GM12878 (cell line): ENCODE results near the gene SLC35F6. TPM values are rescaled to one million over a fixed set of nuclear protein-coding genes. Genes with fewer than 3 reads are reported as not detected.

ENCODE experiments used
- ATAC-seq: fragments of 200-7000 bp; cut with Tn5 transposase; 3 replicates; pipeline ENCODE4 v1.9.1; 2020; ENCODE audit warnings: mild to moderate bottlenecking, moderate library complexity
- BruUV-seq: library from RNA; stranded (reverse); fragments of 400-500 nt; replicated peaks from 2 replicates; lab custom pipeline; 2021; lab: Mats Ljungman, UMichigan
- CTCF ChIA-PET: fragments of 300-600 bp; sonication (Branson Sonifier 250); formaldehyde crosslinking; extraction: SDS; loops from one replicate; lab custom pipeline; 2021; ENCODE audit warnings: inconsistent platforms; lab: Yijun Ruan, JAX
- POLR2A ChIA-PET: fragments of 350-600 bp; formaldehyde crosslinking; extraction: SDS; loops from one replicate; lab custom pipeline; 2021; ENCODE audit warnings: inconsistent platforms; lab: Charles Lee
- RAD21 ChIA-PET: fragments of 300-600 bp; sonication (Branson Sonifier 250); formaldehyde crosslinking; loops from one replicate; lab custom pipeline; 2023; ENCODE audit warnings: antibody characterized with exemption; ENCODE audit not compliant: unreplicated experiment; lab: Charles Lee
- SMC1A ChIA-PET: fragments of 300-600 bp; sonication (Branson Sonifier 250); formaldehyde crosslinking; loops from one replicate; lab custom pipeline; 2023; ENCODE audit not compliant: unreplicated experiment, uncharacterized antibody; lab: Charles Lee
- DNase-seq: peaks from one replicate; pipeline ENCODE4 v3.0.0-alpha.2; 2011; ENCODE audit warnings: low read depth, low spot score
- FAIRE-seq: peaks from 3 replicates; lab custom pipeline; 2011; peaks lifted over from hg19 to GRCh38; lab: Jason Lieb, UNC
- H2AFZ ChIP-seq: 2 replicates; pipeline ENCODE4 v1.6.0; 2011; ENCODE audit warnings: low read depth, low read length, control low read depth; ENCODE audit not compliant: control insufficient read depth
- H3K27ac ChIP-seq: 2 replicates; pipeline ENCODE4 v1.5.1; 2011; ENCODE audit warnings: control low read depth; ENCODE audit not compliant: control insufficient read depth, insufficient read depth
- H3K27me3 ChIP-seq, 2 experiments: replicated peaks in 1 of 2; 2 replicates each; pipeline versions ENCODE4 v1.6.0 to v1.6.1; 2011; ENCODE audit warnings: low read length in 1 of 2; ENCODE audit not compliant: control insufficient read depth in 2 of 2, insufficient read depth in 2 of 2
- H3K36me3 ChIP-seq, 2 experiments: 2 replicates each; pipeline ENCODE4 v1.5.1; 2011; ENCODE audit warnings: low read length in 1 of 2; ENCODE audit not compliant: control insufficient read depth in 2 of 2, insufficient read depth in 2 of 2
- H3K4me1 ChIP-seq: 2 replicates; pipeline ENCODE4 v1.6.1; 2011; ENCODE audit warnings: mild to moderate bottlenecking, low read length, moderate library complexity, mixed read lengths; ENCODE audit not compliant: control insufficient read depth, insufficient read depth
- H3K4me2 ChIP-seq: 2 replicates; pipeline ENCODE4 v1.6.0; 2011; ENCODE audit warnings: control low read depth; ENCODE audit not compliant: control insufficient read depth, insufficient read depth
- H3K4me3 ChIP-seq: fragments of 200-600 bp; sonication (generic); 2 replicates; pipeline ENCODE4 v1.5.1; 2016
- H3K79me2 ChIP-seq: 2 replicates; pipeline ENCODE4 v1.6.0; 2011; ENCODE audit warnings: low read length; ENCODE audit not compliant: control insufficient read depth, insufficient read depth
- H3K9ac ChIP-seq: 2 replicates; pipeline ENCODE4 v1.8.0; 2011; ENCODE audit warnings: low read length, control low read depth, mixed read lengths; ENCODE audit not compliant: control insufficient read depth, insufficient read depth
- H3K9me3 ChIP-seq: replicated peaks from 3 replicates; pipeline ENCODE4 v1.5.1; 2011; ENCODE audit warnings: mild to moderate bottlenecking, low read length; ENCODE audit not compliant: control insufficient read depth, insufficient read depth
- H4K20me1 ChIP-seq: 2 replicates; pipeline ENCODE4 v1.6.0; 2011; ENCODE audit not compliant: control insufficient read depth, insufficient read depth
- CREB1 ChIP-seq: IDR thresholded peaks from 2 replicates; pipeline ENCODE4 v1.6.1; 2012; ENCODE audit warnings: low read depth, mild to moderate bottlenecking, inconsistent platforms
- HDGF ChIP-seq: fragments of 450-650 bp; IDR thresholded peaks from 2 replicates; pipeline ENCODE4 v1.6.1; 2016; ENCODE audit warnings: antibody characterized with exemption
- NFIC ChIP-seq: IDR thresholded peaks from 2 replicates; pipeline ENCODE4 v1.6.1; 2012; ENCODE audit warnings: low read depth, mild to moderate bottlenecking, inconsistent platforms, low read length, moderate library complexity
- PAX8 ChIP-seq: fragments of 450-650 bp; IDR thresholded peaks from 2 replicates; pipeline ENCODE4 v1.6.1; 2017; ENCODE audit warnings: mild to moderate bottlenecking, moderate library complexity
- RELA ChIP-seq: fragments of 450-650 bp; IDR thresholded peaks from 2 replicates; pipeline ENCODE4 v1.8.0; 2014; ENCODE audit warnings: borderline replicate concordance; ENCODE audit not compliant: partially characterized antibody
- SREBF1 ChIP-seq: IDR thresholded peaks from 2 replicates; pipeline ENCODE4 v1.6.1; 2012; ENCODE audit warnings: mild to moderate bottlenecking, low read length
- STAT3 ChIP-seq: IDR thresholded peaks from 2 replicates; pipeline ENCODE4 v1.6.1; 2011; ENCODE audit warnings: low read depth, low read length, improper control_type of control experiment
- ZZZ3 ChIP-seq: IDR thresholded peaks from 2 replicates; pipeline ENCODE4 v1.6.1; 2011; ENCODE audit warnings: low read depth; ENCODE audit not compliant: control insufficient read depth, insufficient read length
- WGBS: methylation state at CpG from one replicate; pipeline ENCODE4 v1.1.6; 2016; ENCODE audit warnings: low lambda C conversion rate; ENCODE audit not compliant: insufficient replicate concordance, insufficient coverage; ENCODE audit errors: missing lambda C conversion rate; 5-methylcytosine and 5-hydroxymethylcytosine counted together
- in situ Hi-C: fragments of 300-500 bp; cut with MboI; formaldehyde crosslinking; loops from 9 replicates; pipeline ENCODE4 v1.14.3; 2018; ENCODE audit warnings: mixed read lengths
- intact Hi-C: fragments of 100-400 bp; cut with micrococcal nuclease; formaldehyde crosslinking; loops from one replicate; pipeline ENCODE4 v1.14.2; 2022; ENCODE audit not compliant: unreplicated experiment
- polyA plus RNA-seq, 11 experiments: library from polyadenylated mRNA; depleted of rRNA in 4 of 11; unstranded in 6 of 11; stranded (reverse) in 5 of 11; fragments of >200 nt; fragmentation: Nextera tagmentation in 4 of 11; fragmentation: Illumina TruSeq in 1 of 11; extraction: Ambion mirVana in 4 of 11; extraction: Trizol in 1 of 11; gene quantifications; 1 replicate in 1 of 11; 2 replicates in 10 of 11; pipeline versions ENCODE4 v1.2.1 to v1.2.3, GENCODE V29; 2011 to 2016; ENCODE audit warnings: inconsistent platforms in 2 of 11, missing spikeins in 2 of 11, low read depth in 1 of 11
- total RNA-seq, 4 experiments: library from RNA; depleted of rRNA in 3 of 4; stranded (reverse); fragments of >200 nt in 3 of 4; fragmentation: Illumina TruSeq in 1 of 4; extraction: Trizol in 1 of 4; gene quantifications; 2 replicates each; pipeline versions ENCODE4 v1.2.1 to v1.2.3, GENCODE V29; 2013 to 2021
- TF ChIP-seq, protein P1 (sequence below): IDR thresholded peaks from 2 replicates; pipeline ENCODE4 v1.6.1; 2012; ENCODE audit warnings: improper control_type of control experiment, low read depth, low read length; ENCODE audit not compliant: insufficient replicate concordance
- TF ChIP-seq, protein P2 (sequence below): fragments of 450-650 bp; IDR thresholded peaks from 2 replicates; pipeline ENCODE4 v1.6.1; 2017; ENCODE audit warnings: mild to moderate bottlenecking
- TF ChIP-seq, protein P3 (sequence below): IDR thresholded peaks from 2 replicates; pipeline ENCODE4 v1.6.1; 2012; ENCODE audit warnings: low read length, inconsistent platforms
- TF ChIP-seq, protein P4 (sequence below): fragments of 450-650 bp; IDR thresholded peaks from 2 replicates; pipeline ENCODE4 v1.6.1; 2017; ENCODE audit warnings: borderline replicate concordance

SLC35F6 gene
- total and polyA plus RNA-seq, 10 of the 15 experiments (the other 5 are each of a cell fraction or from before 2014, with no cell fraction given), result 4.0 to 10.5 (median 8.0) TPM

DNA sequence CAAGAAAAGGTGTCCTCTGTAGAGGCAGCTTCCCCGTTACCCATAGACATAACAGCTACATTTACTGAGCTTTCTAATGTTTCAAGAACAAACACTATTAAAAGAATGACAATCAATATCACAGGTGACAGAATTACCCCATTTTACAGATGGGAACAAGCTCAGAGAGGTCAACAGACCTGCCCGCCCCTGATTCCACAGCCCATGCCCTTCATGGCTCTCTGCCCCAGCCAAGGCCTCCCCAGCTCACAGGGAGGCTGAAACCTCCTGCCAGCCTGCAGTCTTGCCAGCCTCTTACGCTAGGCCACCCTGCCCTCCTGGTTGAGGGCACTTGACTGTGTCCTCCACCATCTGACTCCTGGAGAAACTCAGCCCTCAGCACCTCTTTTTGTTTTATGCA is 19.1 kb upstream of the SLC35F6 start (continued):
- no peak for TF ChIP-seq STAT3
- TF ChIP-seq ZZZ3, result no peak
- TF ChIP-seq CREB1, result no peak

DNA sequence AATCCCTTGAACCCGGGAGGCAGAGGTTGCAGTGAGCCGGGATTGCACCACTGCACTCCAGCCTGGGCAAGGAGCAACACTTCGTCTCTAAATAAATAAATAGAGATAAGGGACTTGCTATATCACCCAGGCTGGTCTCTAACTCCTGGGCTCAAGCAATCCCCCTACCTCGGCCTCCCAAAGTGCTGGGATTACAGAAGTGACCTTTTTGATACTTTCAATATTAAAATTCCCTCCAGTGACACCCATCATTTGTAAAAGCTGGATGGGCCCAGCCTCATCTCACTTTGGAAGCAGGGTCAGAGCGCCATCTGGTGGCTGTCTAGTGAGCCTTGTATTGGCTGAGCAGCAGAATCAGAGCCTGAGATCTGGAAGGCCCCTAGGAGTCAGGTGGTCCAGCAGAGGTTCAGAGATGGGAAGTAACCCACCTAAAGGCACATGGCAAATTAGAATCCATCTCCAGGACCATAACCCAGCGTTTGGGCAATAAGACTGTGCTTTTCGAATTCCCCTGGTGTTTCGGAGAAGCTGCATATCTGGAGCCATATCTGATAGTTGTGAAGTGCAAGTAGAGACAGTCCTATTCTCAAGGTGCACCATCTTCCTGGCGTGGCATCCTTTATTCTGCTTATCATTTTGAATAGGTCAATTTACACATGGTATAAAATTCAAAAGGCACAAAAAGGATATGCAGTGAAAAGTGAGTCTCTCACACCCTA is 18.3 kb upstream of the SLC35F6 start:
- intact Hi-C loops (loop anchor here (1.0 to 10.0 kb wide), 2 partner anchors 140 to 241 kb away; no protein-coding TSS in a partner anchor), in situ Hi-C loops (no loop called here)
- Histone ChIP-seq H3K27ac (no peak overlapping the region), H3K9ac (no peak overlapping the region), H3K4me1 (no peaks in the 10 kb centered on the region; the same call in 1 of the 2 replicates), H4K20me1 (no peaks in the 10 kb centered on the region), H3K36me3 (no peaks in the 10 kb centered on the region), H3K27me3 (no peaks in the 10 kb centered on the region), H3K79me2 (no peaks in the 10 kb centered on the region), H2AFZ (peak overlapping the region; percentile 47), H3K9me3 (no peaks in the 10 kb centered on the region), H3K4me3 (no peak overlapping the region), H3K4me2 (no peak overlapping the region)
- FAIRE-seq (peak; percentile 91), DNase-seq (no peak), ATAC-seq (peak; percentile 97)
- CTCF ChIA-PET, result interaction anchor here (0.6 to 8.5 kb wide), 20 partner anchors 10 to 243 kb away, joined by 3 to 156 read pairs (median 4); no protein-coding TSS in a partner anchor
- POLR2A ChIA-PET, result no interaction called here
- WGBS, result 21% methylated on average over 9 of the region's 9 CpGs
- SMC1A ChIA-PET, result interaction anchor here (1.1 to 6.5 kb wide), 4 partner anchors 9 to 140 kb away, joined by 3 to 53 read pairs (median 8); no protein-coding TSS in a partner anchor
- no TSS peak for BruUV-seq
- RAD21 ChIA-PET, result interaction anchor here (1.0 to 2.2 kb wide), 3 partner anchors 25 to 142 kb away, joined by 3 to 11 read pairs (median 9); no protein-coding TSS in a partner anchor
- TF ChIP-seq, protein P1, sequence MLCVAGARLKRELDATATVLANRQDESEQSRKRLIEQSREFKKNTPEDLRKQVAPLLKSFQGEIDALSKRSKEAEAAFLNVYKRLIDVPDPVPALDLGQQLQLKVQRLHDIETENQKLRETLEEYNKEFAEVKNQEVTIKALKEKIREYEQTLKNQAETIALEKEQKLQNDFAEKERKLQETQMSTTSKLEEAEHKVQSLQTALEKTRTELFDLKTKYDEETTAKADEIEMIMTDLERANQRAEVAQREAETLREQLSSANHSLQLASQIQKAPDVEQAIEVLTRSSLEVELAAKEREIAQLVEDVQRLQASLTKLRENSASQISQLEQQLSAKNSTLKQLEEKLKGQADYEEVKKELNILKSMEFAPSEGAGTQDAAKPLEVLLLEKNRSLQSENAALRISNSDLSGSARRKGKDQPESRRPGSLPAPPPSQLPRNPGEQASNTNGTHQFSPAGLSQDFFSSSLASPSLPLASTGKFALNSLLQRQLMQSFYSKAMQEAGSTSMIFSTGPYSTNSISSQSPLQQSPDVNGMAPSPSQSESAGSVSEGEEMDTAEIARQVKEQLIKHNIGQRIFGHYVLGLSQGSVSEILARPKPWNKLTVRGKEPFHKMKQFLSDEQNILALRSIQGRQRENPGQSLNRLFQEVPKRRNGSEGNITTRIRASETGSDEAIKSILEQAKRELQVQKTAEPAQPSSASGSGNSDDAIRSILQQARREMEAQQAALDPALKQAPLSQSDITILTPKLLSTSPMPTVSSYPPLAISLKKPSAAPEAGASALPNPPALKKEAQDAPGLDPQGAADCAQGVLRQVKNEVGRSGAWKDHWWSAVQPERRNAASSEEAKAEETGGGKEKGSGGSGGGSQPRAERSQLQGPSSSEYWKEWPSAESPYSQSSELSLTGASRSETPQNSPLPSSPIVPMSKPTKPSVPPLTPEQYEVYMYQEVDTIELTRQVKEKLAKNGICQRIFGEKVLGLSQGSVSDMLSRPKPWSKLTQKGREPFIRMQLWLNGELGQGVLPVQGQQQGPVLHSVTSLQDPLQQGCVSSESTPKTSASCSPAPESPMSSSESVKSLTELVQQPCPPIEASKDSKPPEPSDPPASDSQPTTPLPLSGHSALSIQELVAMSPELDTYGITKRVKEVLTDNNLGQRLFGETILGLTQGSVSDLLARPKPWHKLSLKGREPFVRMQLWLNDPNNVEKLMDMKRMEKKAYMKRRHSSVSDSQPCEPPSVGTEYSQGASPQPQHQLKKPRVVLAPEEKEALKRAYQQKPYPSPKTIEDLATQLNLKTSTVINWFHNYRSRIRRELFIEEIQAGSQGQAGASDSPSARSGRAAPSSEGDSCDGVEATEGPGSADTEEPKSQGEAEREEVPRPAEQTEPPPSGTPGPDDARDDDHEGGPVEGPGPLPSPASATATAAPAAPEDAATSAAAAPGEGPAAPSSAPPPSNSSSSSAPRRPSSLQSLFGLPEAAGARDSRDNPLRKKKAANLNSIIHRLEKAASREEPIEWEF, result no peak
- no peak for TF ChIP-seq PAX8
- TF ChIP-seq, protein P2, sequence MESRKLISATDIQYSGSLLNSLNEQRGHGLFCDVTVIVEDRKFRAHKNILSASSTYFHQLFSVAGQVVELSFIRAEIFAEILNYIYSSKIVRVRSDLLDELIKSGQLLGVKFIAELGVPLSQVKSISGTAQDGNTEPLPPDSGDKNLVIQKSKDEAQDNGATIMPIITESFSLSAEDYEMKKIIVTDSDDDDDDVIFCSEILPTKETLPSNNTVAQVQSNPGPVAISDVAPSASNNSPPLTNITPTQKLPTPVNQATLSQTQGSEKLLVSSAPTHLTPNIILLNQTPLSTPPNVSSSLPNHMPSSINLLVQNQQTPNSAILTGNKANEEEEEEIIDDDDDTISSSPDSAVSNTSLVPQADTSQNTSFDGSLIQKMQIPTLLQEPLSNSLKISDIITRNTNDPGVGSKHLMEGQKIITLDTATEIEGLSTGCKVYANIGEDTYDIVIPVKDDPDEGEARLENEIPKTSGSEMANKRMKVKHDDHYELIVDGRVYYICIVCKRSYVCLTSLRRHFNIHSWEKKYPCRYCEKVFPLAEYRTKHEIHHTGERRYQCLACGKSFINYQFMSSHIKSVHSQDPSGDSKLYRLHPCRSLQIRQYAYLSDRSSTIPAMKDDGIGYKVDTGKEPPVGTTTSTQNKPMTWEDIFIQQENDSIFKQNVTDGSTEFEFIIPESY, result no peak
- TF ChIP-seq, protein P3, sequence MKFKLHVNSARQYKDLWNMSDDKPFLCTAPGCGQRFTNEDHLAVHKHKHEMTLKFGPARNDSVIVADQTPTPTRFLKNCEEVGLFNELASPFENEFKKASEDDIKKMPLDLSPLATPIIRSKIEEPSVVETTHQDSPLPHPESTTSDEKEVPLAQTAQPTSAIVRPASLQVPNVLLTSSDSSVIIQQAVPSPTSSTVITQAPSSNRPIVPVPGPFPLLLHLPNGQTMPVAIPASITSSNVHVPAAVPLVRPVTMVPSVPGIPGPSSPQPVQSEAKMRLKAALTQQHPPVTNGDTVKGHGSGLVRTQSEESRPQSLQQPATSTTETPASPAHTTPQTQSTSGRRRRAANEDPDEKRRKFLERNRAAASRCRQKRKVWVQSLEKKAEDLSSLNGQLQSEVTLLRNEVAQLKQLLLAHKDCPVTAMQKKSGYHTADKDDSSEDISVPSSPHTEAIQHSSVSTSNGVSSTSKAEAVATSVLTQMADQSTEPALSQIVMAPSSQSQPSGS, result no peak
- TF ChIP-seq SREBF1, result no peak
- TF ChIP-seq, protein P4, sequence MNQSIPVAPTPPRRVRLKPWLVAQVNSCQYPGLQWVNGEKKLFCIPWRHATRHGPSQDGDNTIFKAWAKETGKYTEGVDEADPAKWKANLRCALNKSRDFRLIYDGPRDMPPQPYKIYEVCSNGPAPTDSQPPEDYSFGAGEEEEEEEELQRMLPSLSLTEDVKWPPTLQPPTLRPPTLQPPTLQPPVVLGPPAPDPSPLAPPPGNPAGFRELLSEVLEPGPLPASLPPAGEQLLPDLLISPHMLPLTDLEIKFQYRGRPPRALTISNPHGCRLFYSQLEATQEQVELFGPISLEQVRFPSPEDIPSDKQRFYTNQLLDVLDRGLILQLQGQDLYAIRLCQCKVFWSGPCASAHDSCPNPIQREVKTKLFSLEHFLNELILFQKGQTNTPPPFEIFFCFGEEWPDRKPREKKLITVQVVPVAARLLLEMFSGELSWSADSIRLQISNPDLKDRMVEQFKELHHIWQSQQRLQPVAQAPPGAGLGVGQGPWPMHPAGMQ, result no peak
- TF ChIP-seq NFIC, result no peak
- no peak for TF ChIP-seq RELA
- no peak for TF ChIP-seq HDGF
